Ovary (tissue), 9 donors: ENCODE results near the gene C22orf15. TPM values are rescaled to one million over a fixed set of nuclear protein-coding genes. Genes with fewer than 3 reads are reported as not detected.

ENCODE experiments used
- DNase-seq, 5 donors: peaks; one replicate each; pipeline ENCODE4 v3.0.0-alpha.2; 2019 to 2020
- H3K27ac ChIP-seq, 2 donors: fragments of 200-600 bp; one replicate each; pipeline versions ENCODE4 v1.5.1 to v1.8.0; 2019 to 2022
- H3K27me3 ChIP-seq: fragments of 200-600 bp; one replicate; pipeline ENCODE4 v1.8.0; 2022
- H3K36me3 ChIP-seq: fragments of 200-600 bp; sonication (generic); one replicate; pipeline ENCODE4 v1.5.1; 2019
- H3K4me1 ChIP-seq: one replicate; pipeline ENCODE4 v1.8.1; 2013; ENCODE audit warnings: mild to moderate bottlenecking, moderate library complexity; ENCODE audit not compliant: insufficient read depth
- H3K4me3 ChIP-seq: fragments of 200-600 bp; sonication (generic); one replicate; pipeline ENCODE4 v1.5.1; 2017
- H3K9me3 ChIP-seq, 2 donors: fragments of 200-600 bp in 1 of 2; sonication (generic) in 1 of 2; one replicate each; pipeline versions ENCODE4 v1.5.1 to v1.8.1; 2013 to 2019; ENCODE audit warnings: mild to moderate bottlenecking in 1 of 2, moderate library complexity in 1 of 2
- CTCF ChIP-seq, 3 donors: fragments of 450-650 bp in 2 of 3; fragments of 200-600 bp in 1 of 3; IDR thresholded peaks; one replicate each; pipeline versions ENCODE4 v1.5.1 to v1.8.0; 2016 to 2022; ENCODE audit warnings: antibody characterized with exemption in 3 of 3, mild to moderate bottlenecking in 1 of 3
- EP300 ChIP-seq: sonication (generic); formaldehyde crosslinking; IDR thresholded peaks from one replicate; pipeline ENCODE4 v1.6.1; 2017; ENCODE audit warnings: antibody characterized with exemption
- POLR2A ChIP-seq: fragments of 450-650 bp; IDR thresholded peaks from one replicate; pipeline ENCODE4 v1.6.1; 2017; ENCODE audit warnings: antibody characterized with exemption, mild to moderate bottlenecking, moderate library complexity
- WGBS, 3 donors: extraction: QIAGEN DNeasy Blood & Tissue Kit in 1 of 3; methylation state at CpG; one replicate each; pipeline versions ENCODE4 v1.1.5 to v1.1.7; 2013 to 2017; 5-methylcytosine and 5-hydroxymethylcytosine counted together
- intact Hi-C, 4 donors: fragments of 100-400 bp; cut with DNase I; formaldehyde crosslinking; loops; one replicate each; pipeline versions ENCODE4 v1.11.0 to v1.15.1; 2022 to 2023
- polyA plus RNA-seq, 2 donors: library from polyadenylated mRNA; stranded (reverse); fragments of 200-250 nt in 1 of 2; fragments of 350-450 nt in 1 of 2; fragmentation: Illumina TruSeq in 1 of 2; extraction: RNeasy Lipid Tissue Mini Kit (QIAGEN cat#74804) in 1 of 2; gene quantifications; one replicate each; pipeline ENCODE4 v1.2.3, GENCODE V29; 2013 to 2014
- total RNA-seq, 7 donors: library from RNA; depleted of rRNA in 2 of 7; stranded (reverse); fragments of >200 nt in 2 of 7; fragmentation: NEBNext Ultra II Directional in 3 of 7; extraction: Animal tissue kit (Norgen Biotek cat#: 25700) in 3 of 7; gene quantifications; one replicate each; pipeline versions ENCODE4 v1.1.0 to v1.2.4, GENCODE V29; 2016 to 2023
- donor health status: DM: no; HTN: no; CAD: no; lungs with moderate emphysema.
- donor health status: DM: no; HTN: no; CAD: no.
- donor health status: Bipolar disorder and iron deficiency.
- donor health status: DM: yes; HTN: yes; CAD: no.
- donor health status: DM: no; HTN: no; CAD: no.
- donor health status: DM: yes; HTN: yes; CAD: no.

C22orf15 gene
- total and polyA plus RNA-seq, 9 donors = 0.28 to 6.5 (median 0.77) TPM

DNA sequence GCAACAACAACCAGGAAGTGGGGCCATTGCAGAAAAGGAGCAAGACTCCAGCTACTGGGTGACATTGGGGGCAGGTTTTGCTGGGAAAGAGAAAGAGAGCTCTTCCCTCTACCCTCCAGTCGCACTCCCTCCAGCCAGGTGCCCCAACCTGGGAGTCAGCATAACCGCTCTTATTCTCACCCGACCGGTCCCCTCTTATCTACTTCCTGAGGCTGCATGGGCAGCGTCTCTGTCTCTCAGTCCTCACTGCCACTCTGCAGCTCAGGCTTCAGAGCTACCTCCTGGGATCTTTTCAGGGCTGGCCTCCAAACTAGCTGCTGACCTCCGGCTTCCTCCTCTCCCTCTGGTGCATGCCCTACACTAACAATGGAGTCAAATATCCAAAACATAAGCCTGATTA, 17.0 kb upstream of the C22orf15 start:
- 57 to 79% (median 74%) methylated on average over 6 of the region's 6 CpGs for WGBS, 3 donors
- intact Hi-C loops = no loop called here
- H3K27me3 ChIP-seq = no peaks in the 10 kb centered on the region
- DNase-seq = no peak
- peaks cover 15% of the 10 kb centered on the region for H3K4me1 ChIP-seq
- H3K4me3 ChIP-seq = no peak overlapping the region
- H3K36me3 ChIP-seq = no peaks in the 10 kb centered on the region
- no peaks in the 10 kb centered on the region for H3K9me3 ChIP-seq
- H3K27ac ChIP-seq = no peak overlapping the region
- TF ChIP-seq CTCF (IDR thresholded peaks at IDR 0.05) (no peak), EP300 (no peak), POLR2A (no peak)

DNA sequence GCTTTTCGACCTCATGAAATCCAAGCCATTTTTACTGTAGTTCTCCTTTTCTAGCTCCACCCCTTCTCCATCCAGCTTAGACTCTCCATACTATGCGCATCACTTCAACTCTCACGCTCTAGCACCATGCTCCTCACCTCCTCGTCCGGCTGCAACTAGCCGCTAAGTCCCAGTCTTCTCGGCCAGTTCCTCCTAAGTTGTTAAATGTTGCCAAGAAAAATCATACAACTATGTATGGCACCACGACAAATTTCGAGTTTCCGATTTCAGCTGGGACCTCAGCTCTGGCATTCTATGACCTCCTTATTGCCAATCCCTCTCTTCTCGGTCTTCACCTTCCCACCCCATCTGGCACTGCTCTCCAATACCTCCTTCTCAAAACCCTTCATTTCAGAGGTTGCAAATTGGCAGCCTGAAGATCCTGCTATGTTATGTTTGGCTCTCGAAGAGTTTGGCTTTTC, 12.9 kb upstream of the C22orf15 start:
- H3K4me1 ChIP-seq = peaks cover 4% of the 10 kb centered on the region
- WGBS, 3 donors = 26 to 36% (median 35%) methylated on average over 12 of the region's 12 CpGs
- DNase-seq = no peak
- no peaks in the 10 kb centered on the region for H3K9me3 ChIP-seq
- no peaks in the 10 kb centered on the region for H3K36me3 ChIP-seq
- intact Hi-C loops = no loop called here
- peak overlapping the region; percentile 53 for H3K4me3 ChIP-seq
- no peak overlapping the region for H3K27ac ChIP-seq
- H3K27me3 ChIP-seq = no peaks in the 10 kb centered on the region
- TF ChIP-seq EP300 (no peak), CTCF (IDR thresholded peaks at IDR 0.05) (no peak), POLR2A (no peak)

- Histone ChIP-seq H3K4me1 (peaks cover 4% of the 10 kb centered on the region), H3K4me3 (peak overlapping the region; percentile 53), H3K36me3 (no peaks in the 10 kb centered on the region), H3K27ac (peak overlapping the region; percentile 49 to 58), H3K27me3 (no peaks in the 10 kb centered on the region), H3K9me3 (no peaks in the 10 kb centered on the region)
- intact Hi-C loops = no loop called here
- no peak for DNase-seq
- no peak for TF ChIP-seq CTCF (IDR thresholded peaks at IDR 0.05)
- no peak for TF ChIP-seq POLR2A
- no peak for TF ChIP-seq EP300
- WGBS, 3 donors = 12 to 18% (median 12%) methylated on average over 5 of the region's 5 CpGs
Measured at GRCh38 chr22:23750367-23750713, 12.4 kb upstream of the C22orf15 start.

DNA sequence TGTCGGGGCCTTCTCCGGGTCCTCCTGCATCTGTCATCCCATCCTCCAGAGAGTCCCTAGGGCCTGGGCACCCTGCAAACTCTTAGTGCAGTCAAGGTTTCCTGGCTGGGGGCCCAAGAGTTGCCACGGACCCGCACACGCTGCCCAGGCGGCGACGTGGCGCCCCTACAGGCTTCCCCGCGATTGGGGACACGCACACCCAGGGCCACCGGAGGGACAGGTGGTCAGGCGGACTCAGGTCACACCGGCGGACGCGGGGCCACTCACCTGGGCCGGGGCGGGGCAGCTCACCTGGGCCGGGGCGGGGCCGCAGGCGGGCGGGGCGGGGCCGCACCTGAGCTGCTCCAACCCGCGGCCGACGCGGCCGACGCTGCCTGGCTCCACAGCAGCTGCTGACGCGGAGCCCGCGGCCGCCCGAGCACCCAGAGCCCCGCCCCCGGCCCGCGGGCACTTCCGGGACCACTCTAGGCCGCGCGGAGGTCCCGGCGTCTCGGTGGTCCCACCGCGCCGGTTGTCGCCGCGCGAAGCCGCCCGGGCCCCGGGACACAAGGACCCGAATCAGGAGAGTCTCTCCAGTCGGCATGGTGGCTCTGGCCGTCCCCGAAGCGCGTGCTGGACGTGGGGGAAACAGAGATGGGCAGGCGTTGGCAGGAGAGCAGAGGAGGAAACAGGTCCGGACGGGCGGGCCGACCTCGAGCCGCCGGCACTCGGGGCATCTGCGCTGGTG, 11.9 kb upstream of the C22orf15 start, which contains the start of gene ZNF70:
Gene ZNF70, minus strand, starts transcription at position 399 of the 727 bp plus-strand sequence. CDS start 5,972 bp downstream, outside the sequence.
- peak within 1 kb of the TSS; percentile 49 to 58 for H3K27ac ChIP-seq
- TF ChIP-seq EP300 (no peak), CTCF (IDR thresholded peaks at IDR 0.05) (no peak), POLR2A (peak; percentile 70)
- no peaks in the 10 kb centered on the region for H3K27me3 ChIP-seq
- no peaks in the 10 kb centered on the region for H3K9me3 ChIP-seq
- H3K36me3 ChIP-seq = no peaks in the 10 kb centered on the region
- intact Hi-C loops = no loop called here
- peaks cover 4% of the 10 kb centered on the region for H3K4me1 ChIP-seq
- DNase-seq = peak; percentile 82 to 90 (median 85)
- peak within 1 kb of the TSS; percentile 53 for H3K4me3 ChIP-seq
- 0 to 1% (median 1%) methylated on average over 56 to 78 of the region's 78 CpGs for WGBS, 3 donors
